GM18505 (cell line): ENCODE measurements around the gene OBSCN.
"Not testable (repeated sequence)": the region's sequence is repeated elsewhere in the genome, so short reads cannot be mapped to it uniquely, and the experiment has no call there.

Source experiments
- ATAC-seq: cut with Tn5 transposase; IDR thresholded peaks from one replicate; pipeline ENCODE4 v1.9.1; 2021; ENCODE audit not compliant: unreplicated experiment
- POLR2A ChIP-seq: IDR thresholded peaks from 4 replicates; pipeline ENCODE4 v1.6.1; 2011; ENCODE audit warnings: borderline replicate concordance; ENCODE audit not compliant: insufficient read depth, insufficient read length; ENCODE audit errors: extremely low read depth

OBSCN gene

DNA sequence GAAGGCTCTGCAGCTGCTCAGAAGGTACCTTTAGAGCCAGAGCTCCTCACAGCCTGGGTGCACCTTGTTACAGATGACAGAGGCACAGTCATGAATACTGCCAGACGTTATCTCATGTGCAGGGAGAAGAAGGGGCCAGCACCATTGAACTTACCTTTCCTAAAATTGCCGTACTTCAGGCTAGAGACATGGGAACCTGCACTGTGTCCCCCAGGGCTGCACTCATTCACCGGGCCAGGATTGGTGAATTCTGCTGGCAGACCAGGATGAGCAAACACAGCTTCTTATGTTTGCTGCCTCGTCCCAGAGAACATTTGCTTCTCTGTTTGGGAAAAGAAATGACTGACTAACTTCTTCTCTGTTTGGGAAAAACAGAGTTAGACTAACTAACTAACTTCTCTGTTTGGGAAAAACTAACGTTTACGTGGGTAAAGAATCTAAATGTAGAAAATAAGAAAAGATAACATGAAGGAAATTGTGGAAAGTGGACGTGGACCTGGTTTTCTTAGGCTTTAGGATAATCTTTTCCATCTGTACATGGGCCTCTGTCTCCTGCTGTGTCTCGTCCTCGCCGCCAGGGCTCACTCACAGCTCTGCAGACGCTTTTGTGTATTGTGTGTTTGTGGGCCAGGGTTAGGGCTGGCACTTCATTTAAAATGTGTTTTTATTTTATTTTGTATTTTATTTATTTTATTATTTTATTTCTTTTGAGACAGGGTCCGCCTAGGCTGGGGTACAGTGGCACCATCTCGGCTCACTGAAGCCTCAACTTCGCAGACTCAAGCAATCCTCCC lies 9.9 kb downstream of the OBSCN start:
- TF ChIP-seq POLR2A, result no peak
- no peak for ATAC-seq

DNA sequence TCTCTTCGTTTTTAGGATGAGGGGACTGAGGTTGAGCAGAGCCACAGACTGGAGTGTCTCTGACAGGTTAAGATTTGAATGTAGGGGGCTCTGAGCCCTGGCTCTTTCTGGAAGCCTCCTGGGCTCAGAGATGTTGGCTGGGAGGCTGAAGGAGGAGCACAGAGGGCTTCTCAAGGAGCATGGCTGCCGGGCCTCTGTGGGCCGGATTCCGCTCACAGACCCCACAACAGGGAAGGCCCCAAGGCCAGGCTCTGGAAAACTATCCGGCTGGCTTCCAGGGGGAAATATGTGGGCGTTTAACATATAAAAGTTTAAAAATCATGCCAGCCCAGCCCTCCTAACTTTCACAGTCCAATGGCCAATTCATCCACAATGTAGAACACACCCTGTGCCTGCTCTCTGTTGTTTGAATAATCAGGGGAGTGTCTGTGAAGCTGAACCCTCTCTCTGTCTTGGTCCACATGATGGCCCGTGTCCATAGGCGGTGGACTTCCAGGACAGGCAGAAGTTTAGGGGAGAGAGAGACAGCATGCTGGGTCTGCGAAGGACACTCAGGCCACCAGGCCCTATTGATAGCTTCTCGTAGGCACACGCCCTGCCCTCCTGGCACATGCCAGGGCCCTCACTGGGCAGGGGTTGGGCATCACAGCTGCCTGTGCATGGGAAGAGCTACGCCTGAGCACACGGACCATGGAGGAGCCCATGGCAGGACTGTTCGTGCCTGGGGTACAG lies 10.8 kb downstream of the OBSCN start:
- ATAC-seq, result no peak

DNA sequence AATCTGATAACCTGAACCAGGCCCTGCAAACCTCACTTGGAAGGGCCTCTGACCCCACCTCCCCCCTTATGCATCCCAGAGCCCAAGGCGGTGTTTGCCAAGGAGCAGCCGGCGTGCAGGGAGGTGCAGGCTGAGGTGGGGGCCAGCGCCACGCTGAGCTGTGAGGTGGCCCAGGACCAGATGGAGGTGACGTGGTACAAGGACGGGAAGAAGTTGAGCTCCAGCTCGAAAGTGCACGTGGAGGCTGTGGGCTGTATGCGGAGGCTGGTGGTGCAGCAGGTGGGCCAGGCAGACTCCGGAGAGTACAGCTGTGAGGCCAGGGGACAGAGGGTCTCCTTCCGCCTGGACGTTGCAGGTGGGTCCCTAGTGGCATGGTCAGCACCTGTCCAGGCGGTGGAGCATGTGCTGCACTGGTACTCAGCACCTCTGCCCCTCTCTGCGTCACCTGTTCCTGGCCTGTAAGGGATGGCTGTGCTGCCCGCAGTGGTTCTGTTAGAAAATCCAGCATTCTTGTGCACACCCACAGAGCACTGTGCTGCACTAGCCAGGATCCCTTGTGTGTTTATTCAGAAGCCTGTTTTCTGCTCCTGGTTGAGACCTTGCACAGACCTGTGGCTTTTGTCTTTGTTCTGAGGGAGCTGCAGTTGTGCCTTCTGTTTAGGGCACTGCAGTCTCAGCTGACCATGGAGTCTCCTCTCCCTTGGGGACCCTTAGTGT lies 11.6 kb downstream of the OBSCN start:
- ATAC-seq, result no peak
- no peak for TF ChIP-seq POLR2A

More for the DNA sequence above, 10.8 kb downstream of the OBSCN start:
- TF ChIP-seq POLR2A, result no peak

DNA sequence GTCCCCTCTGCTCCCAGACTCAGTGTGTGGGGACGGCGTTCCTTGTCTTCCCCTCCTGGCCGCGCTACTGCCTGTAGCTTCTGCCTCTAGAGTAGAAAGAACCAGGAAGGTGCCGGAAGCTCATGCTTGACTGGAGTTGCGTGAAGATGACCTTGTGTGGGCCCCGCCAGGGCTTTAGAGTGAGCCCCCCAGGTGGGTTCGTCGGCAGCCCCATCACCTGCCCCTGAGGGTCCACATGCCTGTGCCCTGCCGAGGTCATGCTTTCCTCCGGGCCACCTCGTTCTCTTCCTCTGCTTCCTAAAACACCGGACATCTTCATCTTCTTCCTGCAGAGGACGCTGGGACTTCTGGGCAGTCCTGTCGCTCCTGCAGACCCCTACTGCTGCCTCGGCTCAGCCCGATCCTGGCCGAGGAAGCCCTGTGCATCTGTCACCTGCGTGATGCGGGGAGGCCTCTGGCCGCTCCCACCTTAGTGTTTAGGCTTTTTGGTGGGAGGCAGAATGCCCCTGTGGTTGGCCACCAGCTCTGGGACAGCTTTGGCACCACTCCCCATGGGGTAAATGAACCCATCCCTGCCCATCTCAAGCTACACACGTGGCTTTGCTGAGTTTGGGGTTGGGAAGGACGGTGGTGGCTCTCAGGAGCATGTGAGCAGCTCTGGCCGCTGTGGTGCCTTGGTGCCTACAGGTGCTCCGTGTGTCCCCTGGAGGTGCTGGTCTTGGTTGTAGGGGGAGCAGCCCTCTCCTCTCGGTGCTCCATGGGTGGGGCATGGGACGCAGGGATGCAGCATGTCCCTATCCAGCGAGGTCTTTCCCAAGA lies 12.3 kb downstream of the OBSCN start:
- no peak for ATAC-seq
- no peak for TF ChIP-seq POLR2A

DNA sequence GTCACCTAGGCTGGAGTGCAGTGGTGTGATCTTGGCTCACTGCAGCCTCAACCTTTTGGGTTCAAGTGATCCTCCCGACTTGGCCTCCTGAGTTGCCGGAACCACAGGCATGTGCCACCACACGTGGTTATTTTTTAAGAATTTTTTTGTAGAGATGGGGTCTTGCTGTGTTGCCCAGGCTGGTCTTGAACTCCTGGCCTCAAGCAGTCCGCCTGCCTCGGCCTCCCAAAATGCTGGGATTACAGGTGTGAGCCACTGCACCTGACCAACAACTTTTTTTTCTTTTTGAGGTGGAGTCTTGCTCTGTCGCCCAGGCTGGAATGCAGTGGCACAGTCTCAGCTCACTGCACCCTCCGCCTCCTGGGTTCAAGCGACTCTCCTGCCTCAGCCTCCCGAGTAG lies 13.3 kb downstream of the OBSCN start:
- ATAC-seq, result not testable (repeated sequence)

- ATAC-seq, result no peak
- no peak for TF ChIP-seq POLR2A
Observed at GRCh38 chr1:228222548-228222947, 14.7 kb downstream of the OBSCN start.

- TF ChIP-seq POLR2A, result no peak
- ATAC-seq, result no peak
Observed at GRCh38 chr1:228224198-228225164, 16.6 kb downstream of the OBSCN start.

DNA sequence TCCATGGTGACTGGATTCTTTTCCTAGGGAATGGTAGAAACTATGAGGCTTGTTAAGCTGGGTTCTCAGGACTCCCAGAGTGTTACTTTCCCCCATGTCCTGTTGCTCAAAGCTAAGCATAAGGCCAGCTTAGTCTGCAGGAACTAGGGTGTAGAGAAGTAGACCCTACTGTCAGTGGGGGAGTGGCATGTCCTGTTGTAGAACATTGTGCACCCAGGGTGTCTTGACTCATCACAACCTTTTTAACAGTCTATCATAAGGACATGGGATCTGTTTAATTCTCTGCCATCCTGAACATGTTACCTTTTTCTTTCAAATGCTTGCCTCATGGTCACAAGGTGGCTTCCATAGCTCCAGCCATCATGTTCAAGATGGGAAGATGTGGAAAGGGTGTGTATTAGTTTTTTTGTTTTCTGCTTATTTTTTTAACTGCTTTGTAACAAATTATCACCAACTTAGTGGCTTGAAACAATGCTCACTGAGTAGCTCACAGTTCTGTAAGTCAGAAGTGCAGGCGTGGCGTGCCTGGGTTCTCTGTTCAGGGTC lies 17.4 kb downstream of the OBSCN start:
- no peak for TF ChIP-seq POLR2A
- ATAC-seq, result no peak

GRCh38 chr1:228225740-228226139 lies 17.9 kb downstream of the OBSCN start:
- no peak for ATAC-seq
- TF ChIP-seq POLR2A, result no peak

DNA sequence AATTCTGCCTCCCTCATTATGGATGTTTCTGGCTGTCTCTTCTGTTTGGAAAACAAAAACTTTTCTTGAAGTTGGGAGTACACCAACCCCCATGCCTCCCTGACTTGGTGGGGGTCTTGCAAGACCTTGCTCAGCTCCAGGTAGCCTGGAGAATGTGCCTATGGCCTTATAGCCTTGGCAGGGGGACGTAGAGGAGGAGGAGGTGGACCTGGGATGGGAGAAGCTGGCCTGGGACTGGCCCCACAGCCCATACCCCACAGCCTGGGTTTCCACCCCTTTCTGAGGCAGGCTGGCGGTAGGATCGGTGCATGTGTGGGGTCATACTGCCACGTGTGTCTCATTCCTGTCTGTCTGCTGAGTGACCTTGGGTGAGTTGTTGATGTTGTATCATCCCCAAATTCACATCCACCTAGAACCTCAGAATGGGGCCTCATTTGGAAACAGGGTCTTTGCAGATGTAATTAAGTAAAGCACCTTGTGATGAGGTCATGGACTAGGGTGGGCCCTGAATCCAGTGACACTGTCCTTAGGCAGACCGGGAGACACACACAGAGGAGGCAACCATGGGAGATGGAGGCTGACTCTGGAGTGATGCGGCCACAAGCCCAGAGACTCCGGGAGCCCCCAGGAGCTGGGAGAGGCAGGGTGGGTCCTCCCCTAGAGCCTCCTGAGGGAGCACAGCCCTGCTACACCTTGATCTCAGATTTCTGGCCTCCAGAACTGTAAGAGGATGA lies 18.5 kb downstream of the OBSCN start:
- TF ChIP-seq POLR2A, result no peak
- ATAC-seq, result no peak
